GM12874 (cell line): Measurements from ENCODE around the gene GADL1.

ENCODE experiments used
- CTCF ChIP-seq: IDR thresholded peaks from 2 replicates; pipeline ENCODE4 v1.5.1; 2011; ENCODE audit warnings: low read depth, mild to moderate bottlenecking, control low read depth, low read length, moderate library complexity; ENCODE audit not compliant: insufficient read depth

Gene GADL1

GRCh38 chr3:30786365-30786764, 108.1 kb downstream of the GADL1 start:
- TF ChIP-seq CTCF: no peak

GRCh38 chr3:30779686-30780287, 114.7 kb downstream of the GADL1 start:
- peak; percentile 21; the same call in 1 of the 2 replicates for TF ChIP-seq CTCF

- no peak for TF ChIP-seq CTCF
Measured at GRCh38 chr3:30778933-30779332, 115.5 kb downstream of the GADL1 start.

- TF ChIP-seq CTCF: no peak
Measured at GRCh38 chr3:30777426-30778113, 116.9 kb downstream of the GADL1 start.

GRCh38 chr3:30776186-30776815, 118.2 kb downstream of the GADL1 start:
- TF ChIP-seq CTCF: no peak

- no peak for TF ChIP-seq CTCF
Measured at GRCh38 chr3:30775040-30775439, 119.4 kb downstream of the GADL1 start.

- TF ChIP-seq CTCF: no peak
Measured at GRCh38 chr3:30774062-30774461, 120.4 kb downstream of the GADL1 start.
